H1 (cell line): Measurements from ENCODE around the gene BMPR1A. TPM values are rescaled to one million over a fixed set of nuclear protein-coding genes. Genes with fewer than 3 reads are reported as not detected.

Experiments used
- CTCF ChIA-PET: fragments of 300-600 bp; sonication (Branson Sonifier 250); formaldehyde crosslinking; loops from one replicate; lab custom pipeline; 2021; ENCODE audit not compliant: partially characterized antibody; lab: Charles Lee
- POLR2A ChIA-PET: fragments of 300-600 bp; sonication (Branson Sonifier 250); formaldehyde crosslinking; loops from one replicate; lab custom pipeline; 2021; ENCODE audit warnings: inconsistent platforms; ENCODE audit not compliant: partially characterized antibody; lab: Charles Lee
- DNase-seq, 2 experiments: peaks; one replicate each; pipeline versions ENCODE4 v3.0.0 to v3.0.0-alpha.2; 2010 to 2022; ENCODE audit warnings: low spot score in 2 of 2, low read depth in 1 of 2, mixed read lengths in 1 of 2
- FAIRE-seq: peaks from 2 replicates; lab custom pipeline; 2011; peaks lifted over from hg19 to GRCh38; lab: Jason Lieb, UNC
- H2AFZ ChIP-seq: 2 replicates; pipeline ENCODE4 v1.8.1; 2012; ENCODE audit warnings: low read length, inconsistent platforms
- H2AK5ac ChIP-seq: 2 replicates; pipeline ENCODE4 v1.6.1; 2013; ENCODE audit warnings: low read depth, low read length
- H2BK120ac ChIP-seq: replicated peaks from 2 replicates; pipeline ENCODE3; 2013; ENCODE audit warnings: low read depth, low read length, inconsistent platforms
- H2BK12ac ChIP-seq: 2 replicates; pipeline ENCODE4 v1.6.1; 2013; ENCODE audit warnings: low read depth, low read length
- H2BK15ac ChIP-seq: 2 replicates; pipeline ENCODE4 v1.6.1; 2013; ENCODE audit warnings: low read length
- H2BK20ac ChIP-seq: 2 replicates; pipeline ENCODE4 v1.6.1; 2013; ENCODE audit warnings: low read length
- H2BK5ac ChIP-seq: 2 replicates; pipeline ENCODE4 v1.6.1; 2013; ENCODE audit warnings: low read depth, low read length
- H3K14ac ChIP-seq: 2 replicates; pipeline ENCODE4 v1.6.1; 2013; ENCODE audit warnings: inconsistent platforms; ENCODE audit not compliant: insufficient read length
- H3K18ac ChIP-seq: 2 replicates; pipeline ENCODE4 v1.6.1; 2013; ENCODE audit warnings: low read length; ENCODE audit errors: extremely low read depth
- H3K23ac ChIP-seq: 2 replicates; pipeline ENCODE4 v1.6.1; 2013; ENCODE audit warnings: inconsistent platforms; ENCODE audit not compliant: insufficient read length
- H3K23me2 ChIP-seq: 2 replicates; pipeline ENCODE4 v1.6.1; 2013; ENCODE audit warnings: low read depth, low read length
- H3K27ac ChIP-seq: 2 replicates; pipeline ENCODE4 v1.6.1; 2011; ENCODE audit warnings: low read depth, low read length, inconsistent platforms
- H3K27me3 ChIP-seq, 4 experiments: replicated peaks in 1 of 4; 1 replicate in 1 of 4; 2 replicates in 3 of 4; pipeline versions ENCODE4 v1.6.1 to v1.8.1; 2011 to 2013; ENCODE audit warnings: low read length in 3 of 4, mild to moderate bottlenecking in 3 of 4, inconsistent platforms in 2 of 4, mixed read lengths in 2 of 4, moderate library complexity in 1 of 4; ENCODE audit not compliant: control insufficient read depth in 3 of 4, insufficient read depth in 3 of 4; ENCODE audit errors: extremely low read depth in 1 of 4
- H3K36me3 ChIP-seq, 4 experiments: 2 replicates each; pipeline versions ENCODE4 v1.6.1 to v1.8.1; 2011 to 2013; ENCODE audit warnings: mild to moderate bottlenecking in 4 of 4, low read length in 3 of 4, moderate library complexity in 2 of 4, control low read depth in 1 of 4, inconsistent platforms in 1 of 4; ENCODE audit not compliant: insufficient read depth in 4 of 4, control insufficient read depth in 2 of 4
- H3K4ac ChIP-seq: replicated peaks from 2 replicates; pipeline ENCODE3; 2013; ENCODE audit warnings: low read length, low read depth, mixed read lengths, inconsistent platforms; ENCODE audit not compliant: insufficient read length
- H3K4me1 ChIP-seq, 4 experiments: replicated peaks in 1 of 4; 1 replicate in 1 of 4; 2 replicates in 3 of 4; pipeline versions ENCODE4 v1.6.1 to v1.8.1; 2011 to 2013; ENCODE audit warnings: low read length in 3 of 4, inconsistent platforms in 2 of 4, mixed read lengths in 1 of 4; ENCODE audit not compliant: insufficient read depth in 4 of 4, control insufficient read depth in 3 of 4
- H3K4me2 ChIP-seq, 2 experiments: 2 replicates each; pipeline versions ENCODE4 v1.6.1 to v1.8.1; 2011 to 2013; ENCODE audit warnings: low read depth in 2 of 2, low read length in 2 of 2, control low read depth in 1 of 2, inconsistent platforms in 1 of 2, mild to moderate bottlenecking in 1 of 2; ENCODE audit not compliant: insufficient read depth in 1 of 2
- H3K4me3 ChIP-seq, 4 experiments: fragments of 200-600, 300-600 bp in 1 of 4; sonication (generic), shearing (Covaris generic), sonication (Bioruptor Twin) in 1 of 4; 2 replicates each; pipeline versions ENCODE4 v1.5.1 to v1.8.1; 2011 to 2016; ENCODE audit warnings: low read length in 4 of 4, low read depth in 3 of 4, control low read depth in 2 of 4, inconsistent platforms in 2 of 4, mild to moderate bottlenecking in 2 of 4, mixed read lengths in 1 of 4, moderate library complexity in 1 of 4; ENCODE audit not compliant: insufficient read depth in 2 of 4; ENCODE audit errors: extremely low read depth in 1 of 4
- H3K56ac ChIP-seq: replicated peaks from 2 replicates; pipeline ENCODE3; 2013; ENCODE audit warnings: low read depth, mild to moderate bottlenecking, mixed read lengths, low read length, inconsistent platforms; ENCODE audit not compliant: insufficient read length
- H3K79me1 ChIP-seq: 2 replicates; pipeline ENCODE4 v1.6.1; 2013; ENCODE audit warnings: low read depth, low read length, control low read depth
- H3K79me2 ChIP-seq, 2 experiments: 2 replicates each; pipeline versions ENCODE4 v1.6.1 to v1.8.1; 2012 to 2013; ENCODE audit warnings: low read length in 2 of 2, mild to moderate bottlenecking in 2 of 2, inconsistent platforms in 1 of 2; ENCODE audit not compliant: insufficient read depth in 2 of 2, control insufficient read depth in 1 of 2
- H3K9ac ChIP-seq, 4 experiments: replicated peaks in 1 of 4; 1 replicate in 1 of 4; 2 replicates in 3 of 4; pipeline versions ENCODE4 v1.6.1 to v1.8.1; 2011 to 2013; ENCODE audit warnings: low read depth in 3 of 4, low read length in 3 of 4, control low read depth in 2 of 4, mild to moderate bottlenecking in 2 of 4, moderate library complexity in 2 of 4, inconsistent platforms in 1 of 4; ENCODE audit errors: extremely low read depth in 1 of 4
- H3K9me3 ChIP-seq, 2 experiments: 2 replicates each; pipeline versions ENCODE4 v1.6.1 to v1.8.1; 2012 to 2013; ENCODE audit warnings: mild to moderate bottlenecking in 2 of 2, moderate library complexity in 2 of 2, control low read depth in 1 of 2, inconsistent platforms in 1 of 2, low read depth in 1 of 2, low read length in 1 of 2, mixed read lengths in 1 of 2; ENCODE audit not compliant: insufficient read depth in 2 of 2
- H4K20me1 ChIP-seq, 2 experiments: replicated peaks in 1 of 2; 2 replicates each; pipeline versions ENCODE3 to v1.8.1; 2011 to 2013; ENCODE audit warnings: inconsistent platforms in 2 of 2, low read length in 2 of 2, mild to moderate bottlenecking in 1 of 2; ENCODE audit not compliant: insufficient read depth in 2 of 2, control insufficient read depth in 1 of 2
- H4K5ac ChIP-seq: 2 replicates; pipeline ENCODE4 v1.6.1; 2013; ENCODE audit warnings: low read length, low read depth, mixed read lengths, inconsistent platforms; ENCODE audit not compliant: insufficient read length
- H4K8ac ChIP-seq: 2 replicates; pipeline ENCODE4 v1.8.0; 2013; ENCODE audit warnings: mild to moderate bottlenecking, moderate library complexity, low read length, inconsistent platforms; ENCODE audit not compliant: insufficient read depth; ENCODE audit errors: extremely low read depth
- H4K91ac ChIP-seq: replicated peaks from 2 replicates; pipeline ENCODE3; 2013; ENCODE audit warnings: low read length, mixed read lengths, inconsistent platforms; ENCODE audit not compliant: insufficient read length
- TCF12 ChIP-seq: IDR thresholded peaks from 2 replicates; pipeline ENCODE4 v1.6.1; 2011; ENCODE audit warnings: low read depth, mild to moderate bottlenecking, low read length
- WGBS, 2 experiments: shearing (Covaris generic) in 1 of 2; methylation state at CpG; one replicate each; pipeline versions ENCODE4 v1.1.6 to v1.1.7; 2013 to 2015; ENCODE audit warnings: low lambda C conversion rate in 2 of 2, mixed read lengths in 2 of 2, inconsistent platforms in 1 of 2, low coverage in 1 of 2, missing lambda C conversion rate in 1 of 2; ENCODE audit not compliant: insufficient replicate concordance in 2 of 2, insufficient coverage in 1 of 2, insufficient read length in 1 of 2; ENCODE audit errors: extremely low coverage in 1 of 2, missing lambda C conversion rate in 1 of 2; 5-methylcytosine and 5-hydroxymethylcytosine counted together
- polyA plus RNA-seq, 7 experiments: library from polyadenylated mRNA; depleted of rRNA in 3 of 7; stranded (reverse) in 5 of 7; unstranded in 2 of 7; fragments of >200 nt in 5 of 7; fragments of 200-250 nt in 2 of 7; gene quantifications; 1 replicate in 5 of 7; 2 replicates in 1 of 7; 4 replicates in 1 of 7; pipeline versions ENCODE4 v1.2.1 to v1.2.3, GENCODE V29; 2011 to 2013; ENCODE audit warnings: missing spikeins in 2 of 7, mixed read lengths in 2 of 7
- total RNA-seq: library from RNA; stranded (reverse); fragmentation: NEBNext Ultra II Directional; extraction: Animal tissue kit (Norgen Biotek cat#: 25700); gene quantifications from 2 replicates; pipeline ENCODE4 v1.2.1, GENCODE V29; 2021

BMPR1A gene
- total and polyA plus RNA-seq, 2 of the 8 experiments (the other 6 are each of a cell fraction or from before 2014, with no cell fraction given): 34.4 to 129 TPM

DNA sequence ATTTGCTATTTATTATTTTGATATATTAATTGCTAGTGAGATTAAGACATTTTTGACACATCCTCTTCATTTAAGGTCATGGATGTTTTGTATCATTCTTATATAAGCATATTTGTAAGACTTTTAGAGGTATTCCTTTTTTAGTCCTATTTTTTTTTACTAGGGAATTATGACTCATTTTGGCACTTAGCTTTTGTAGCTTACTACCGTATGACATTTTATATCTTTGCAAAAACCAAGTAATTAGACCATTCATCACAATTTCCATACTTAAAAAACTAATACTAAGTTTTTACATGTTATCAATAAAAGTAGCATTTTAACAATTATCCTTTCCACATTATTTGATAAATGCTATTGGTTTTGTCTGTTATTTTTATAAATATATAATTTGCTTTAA, 41.6 kb downstream of the BMPR1A start:
- peaks cover 0 to 4% (median 0%) of the 10 kb centered on the region in 4 experiments; a peak in 1 of 8 replicates for H3K36me3 ChIP-seq
- no peak overlapping the region for H2BK20ac ChIP-seq
- peaks cover 12 to 94% of the 10 kb centered on the region in 2 experiments; a peak in 3 of 4 replicates for H3K79me2 ChIP-seq
- no peak overlapping the region for H4K5ac ChIP-seq
- peak overlapping the region in 1 of 4 experiments; percentile 13; a peak in 1 of 8 replicates for H3K4me3 ChIP-seq
- no peak overlapping the region for H4K91ac ChIP-seq
- DNase-seq (no peak), FAIRE-seq (no peak)
- H2BK12ac ChIP-seq: no peak overlapping the region
- H3K9me3 ChIP-seq: no peaks in the 10 kb centered on the region
- no peak overlapping the region; a peak in 1 of 4 replicates for H3K4me2 ChIP-seq
- H3K9ac ChIP-seq: no peak overlapping the region
- no peak overlapping the region for H2AFZ ChIP-seq
- H3K27me3 ChIP-seq: no peaks in the 10 kb centered on the region
- no peak overlapping the region for H3K23ac ChIP-seq
- H3K14ac ChIP-seq: no peak overlapping the region
- no peak overlapping the region for H2BK15ac ChIP-seq
- H4K20me1 ChIP-seq: peaks cover 0 to 1% of the 10 kb centered on the region in 2 experiments
- POLR2A ChIA-PET: interaction anchor here (1.1 to 1.2 kb wide), 2 partner anchors 40 to 67 kb away, joined by 3 read pairs; no protein-coding TSS in a partner anchor
- H3K4ac ChIP-seq: no peak overlapping the region
- no peaks in the 10 kb centered on the region for H3K23me2 ChIP-seq
- H3K4me1 ChIP-seq: peaks cover 2 to 31% (median 9%) of the 10 kb centered on the region in 4 experiments
- WGBS, 2 experiments: 83% methylated on average over 1 of the region's 1 CpG; no CpG with 5 or more reads in 1 of the 2 experiments
- H3K27ac ChIP-seq: no peak overlapping the region
- no peak for TF ChIP-seq TCF12
- TF ChIP-seq, all 59 proteins: peak for 0
- Histone ChIP-seq H2AK5ac (no peak overlapping the region), H3K18ac (no peak overlapping the region), H2BK120ac (no peak overlapping the region), H2BK5ac (no peak overlapping the region), H4K8ac (no peak overlapping the region), H3K56ac (no peak overlapping the region), H3K79me1 (no peaks in the 10 kb centered on the region)
- CTCF ChIA-PET: interaction anchor here (1.0 to 1.4 kb wide), 3 partner anchors 28 to 83 kb away, joined by 3 read pairs; no protein-coding TSS in a partner anchor
